ENCODE measurements around the gene CCAR1.
"Not testable (repeated sequence)": the region's sequence is repeated elsewhere in the genome, so short reads cannot be mapped to it uniquely, and the experiment has no call there.

Gene CCAR1

GRCh38 chr10:68829952-68830351 lies 108.9 kb downstream of the CCAR1 start:
- no peak for DNase-seq

DNA sequence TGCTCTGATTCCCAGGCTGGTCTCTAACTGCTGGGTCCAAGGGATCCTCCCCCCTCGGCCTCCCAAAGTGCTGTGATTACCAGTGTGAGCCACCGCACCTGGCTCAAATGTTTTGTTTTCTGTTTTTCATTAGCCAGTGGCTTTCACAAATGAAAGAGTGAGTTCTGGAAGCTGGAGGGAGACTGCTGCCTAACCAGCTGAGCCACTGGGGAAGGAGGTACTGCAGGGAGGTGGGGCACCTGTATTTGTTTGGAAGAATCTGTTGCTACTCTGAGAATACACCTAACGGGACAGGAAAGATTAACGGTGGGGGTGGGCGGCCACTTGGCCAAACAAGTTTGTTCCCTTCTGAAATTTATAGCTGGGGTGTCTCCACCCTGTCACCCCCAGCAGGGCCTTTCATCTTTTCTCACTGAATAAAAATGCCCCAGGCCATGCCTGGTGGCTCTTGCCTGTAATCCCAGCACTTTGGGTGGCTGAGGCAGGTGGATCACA lies 111.0 kb downstream of the CCAR1 start:
- DNase-seq = no peak

DNA sequence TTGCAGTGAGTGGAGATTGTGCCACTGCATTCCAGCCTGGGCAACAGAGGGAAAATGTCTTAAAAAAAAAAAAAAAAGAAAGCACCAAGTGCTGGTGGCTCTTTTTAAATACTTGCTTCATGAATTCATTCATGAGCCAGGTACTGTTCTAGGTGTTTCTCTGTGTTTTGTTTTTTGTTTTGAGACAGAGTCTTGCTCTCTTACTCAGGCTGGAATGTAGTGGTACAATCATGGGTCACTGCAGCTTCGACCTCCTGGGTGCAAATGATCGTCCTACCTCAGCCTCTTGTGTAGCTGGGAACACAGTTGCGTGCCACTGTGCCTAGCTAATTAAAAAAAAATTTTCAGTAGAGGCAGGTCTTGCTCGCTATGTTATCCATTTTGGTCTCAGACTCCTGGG lies 111.6 kb downstream of the CCAR1 start:
- DNase-seq = no peak

- DNase-seq = no peak
These were observed 116.7 kb downstream of the CCAR1 start for GRCh38 chr10:68837626-68838322.

DNA sequence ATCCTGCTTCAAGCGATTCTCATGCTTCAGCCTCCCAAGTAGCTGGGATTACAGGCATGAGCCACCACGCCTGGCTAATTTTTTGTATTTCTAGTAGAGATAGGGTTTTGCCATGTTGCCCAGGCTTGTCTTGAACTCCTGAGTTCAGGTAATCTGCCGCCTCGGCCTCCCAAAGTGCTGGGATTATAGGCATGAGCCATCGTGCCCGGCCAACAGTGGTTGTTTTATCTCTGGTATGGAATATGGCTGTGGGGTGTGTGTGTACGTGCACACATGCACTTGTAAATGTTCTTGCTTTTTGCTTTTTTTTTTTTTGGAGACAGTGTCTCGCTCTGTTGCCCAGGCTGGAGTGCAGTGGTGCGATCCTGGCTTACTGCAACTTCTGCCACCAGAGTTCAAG lies 119.6 kb downstream of the CCAR1 start:
- DNase-seq = not testable (repeated sequence)

All from cerebellar nuclear complex (tissue), 1 donor.